HUES48 (cell line): ENCODE results near the gene TRIM32.

Experiments used
- H3K27ac ChIP-seq: one replicate; pipeline ENCODE4 v1.7.0; 2013; ENCODE audit warnings: low read depth, low read length, inconsistent platforms
- H3K27me3 ChIP-seq: 2 replicates; pipeline ENCODE4 v1.6.1; 2013; ENCODE audit warnings: mild to moderate bottlenecking, low read length; ENCODE audit not compliant: control insufficient read depth, insufficient read depth
- H3K36me3 ChIP-seq: 2 replicates; pipeline ENCODE4 v1.6.1; 2013; ENCODE audit warnings: low read length; ENCODE audit not compliant: control insufficient read depth, insufficient read depth
- H3K4me1 ChIP-seq: 2 replicates; pipeline ENCODE4 v1.6.1; 2013; ENCODE audit warnings: mild to moderate bottlenecking, low read length; ENCODE audit not compliant: control insufficient read depth, insufficient read depth
- H3K4me3 ChIP-seq: 2 replicates; pipeline ENCODE4 v1.5.1; 2013; ENCODE audit warnings: mild to moderate bottlenecking, low read depth, low read length
- H3K9ac ChIP-seq: 2 replicates; pipeline ENCODE4 v1.6.1; 2013; ENCODE audit warnings: mild to moderate bottlenecking, low read depth, low read length, moderate library complexity
- H3K9me3 ChIP-seq: 2 replicates; pipeline ENCODE4 v1.6.1; 2013; ENCODE audit warnings: low read length; ENCODE audit not compliant: control insufficient read depth, insufficient read depth

The TRIM32 gene

DNA sequence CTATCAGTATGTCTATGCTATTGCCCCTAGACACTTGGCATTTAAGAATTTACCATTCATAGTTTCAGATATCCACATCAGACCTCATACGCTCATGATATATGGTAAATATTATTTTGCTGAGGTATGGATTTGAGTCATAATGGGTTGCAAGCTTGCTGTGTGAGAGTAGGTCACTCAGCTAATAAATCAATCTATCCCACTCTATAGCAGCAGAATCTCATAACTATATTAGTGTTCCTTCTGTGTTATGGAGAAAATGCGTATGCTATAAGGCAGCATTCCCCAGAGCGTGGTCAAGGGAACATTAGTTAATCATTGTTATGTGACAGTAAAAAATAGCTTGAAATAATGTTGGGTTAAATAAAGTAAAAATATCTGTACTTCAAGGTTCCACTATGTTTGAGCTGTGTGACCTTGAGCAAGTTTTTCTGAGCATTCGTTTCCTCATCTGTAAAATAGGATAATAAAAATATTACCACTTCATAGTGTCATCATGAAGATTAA, 7.7 kb downstream of the TRIM32 start:
- no peak overlapping the region for H3K4me3 ChIP-seq
- H3K9me3 ChIP-seq, result no peaks in the 10 kb centered on the region
- no peak overlapping the region for H3K27ac ChIP-seq
- H3K9ac ChIP-seq, result no peak overlapping the region
- H3K27me3 ChIP-seq, result no peaks in the 10 kb centered on the region
- no peaks in the 10 kb centered on the region; the same call in 1 of the 2 replicates for H3K4me1 ChIP-seq
- peaks cover 30% of the 10 kb centered on the region for H3K36me3 ChIP-seq

DNA sequence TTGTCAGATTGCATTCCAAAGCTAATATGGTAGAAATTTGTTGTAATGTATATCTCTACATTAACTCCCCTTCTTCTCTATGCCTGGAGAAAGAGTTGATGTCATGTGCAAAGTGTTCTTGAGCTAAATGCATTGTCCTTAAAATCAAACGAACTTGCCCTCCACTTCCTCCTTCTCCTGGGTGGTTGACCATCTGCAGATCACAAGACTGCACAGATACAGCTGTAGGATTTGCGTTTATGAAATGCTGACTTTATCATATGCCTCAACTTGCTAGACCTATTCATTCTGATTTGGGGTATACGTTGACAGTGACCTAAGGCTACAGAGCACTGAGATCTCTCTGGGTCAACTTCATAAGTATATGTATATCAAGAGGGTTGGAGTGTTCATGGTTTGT, 8.3 kb downstream of the TRIM32 start:
- H3K9me3 ChIP-seq, result no peaks in the 10 kb centered on the region
- no peak overlapping the region for H3K27ac ChIP-seq
- no peak overlapping the region for H3K9ac ChIP-seq
- H3K27me3 ChIP-seq, result no peaks in the 10 kb centered on the region
- no peaks in the 10 kb centered on the region; the same call in 1 of the 2 replicates for H3K4me1 ChIP-seq
- H3K36me3 ChIP-seq, result peaks cover 36% of the 10 kb centered on the region
- H3K4me3 ChIP-seq, result no peak overlapping the region

DNA sequence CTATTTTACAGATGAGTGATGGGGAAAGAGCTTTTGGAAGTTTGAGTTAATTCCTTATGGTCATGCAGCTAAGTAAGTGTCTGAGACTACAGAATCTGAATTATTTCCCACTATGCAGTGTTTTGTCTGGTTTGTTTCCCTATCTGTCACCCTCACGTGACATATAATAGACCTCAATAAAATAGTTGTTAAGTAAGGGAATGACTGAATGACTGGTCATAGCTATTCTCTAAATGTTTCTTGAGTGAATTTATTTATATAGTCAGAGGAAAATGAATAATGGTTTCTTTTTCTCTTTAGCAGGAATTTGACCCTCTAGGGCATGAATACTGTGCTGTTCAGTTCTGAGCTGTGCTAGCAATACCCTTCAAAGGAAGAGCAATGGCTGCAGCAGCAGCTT, 10.3 kb downstream of the TRIM32 start:
- Histone ChIP-seq H3K4me1 (no peaks in the 10 kb centered on the region), H3K27ac (no peak overlapping the region), H3K27me3 (no peaks in the 10 kb centered on the region), H3K9ac (no peak overlapping the region), H3K4me3 (no peak overlapping the region), H3K36me3 (peaks cover 44% of the 10 kb centered on the region), H3K9me3 (no peaks in the 10 kb centered on the region)

DNA sequence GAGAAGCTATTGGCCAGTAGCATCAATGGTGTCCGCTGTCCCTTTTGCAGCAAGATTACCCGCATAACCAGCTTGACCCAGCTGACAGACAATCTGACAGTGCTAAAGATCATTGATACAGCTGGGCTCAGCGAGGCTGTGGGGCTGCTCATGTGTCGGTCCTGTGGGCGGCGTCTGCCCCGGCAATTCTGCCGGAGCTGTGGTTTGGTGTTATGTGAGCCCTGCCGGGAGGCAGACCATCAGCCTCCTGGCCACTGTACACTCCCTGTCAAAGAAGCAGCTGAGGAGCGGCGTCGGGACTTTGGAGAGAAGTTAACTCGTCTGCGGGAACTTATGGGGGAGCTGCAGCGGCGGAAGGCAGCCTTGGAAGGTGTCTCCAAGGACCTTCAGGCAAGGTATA, 10.8 kb downstream of the TRIM32 start:
- H3K27ac ChIP-seq, result no peak overlapping the region
- peaks cover 44% of the 10 kb centered on the region for H3K36me3 ChIP-seq
- no peak overlapping the region for H3K4me3 ChIP-seq
- H3K9me3 ChIP-seq, result no peaks in the 10 kb centered on the region
- H3K4me1 ChIP-seq, result no peaks in the 10 kb centered on the region
- H3K27me3 ChIP-seq, result no peaks in the 10 kb centered on the region
- H3K9ac ChIP-seq, result no peak overlapping the region

- H3K9me3 ChIP-seq, result no peaks in the 10 kb centered on the region
- peaks cover 44% of the 10 kb centered on the region for H3K36me3 ChIP-seq
- H3K9ac ChIP-seq, result no peak overlapping the region
- no peaks in the 10 kb centered on the region for H3K27me3 ChIP-seq
- peaks cover 8% of the 10 kb centered on the region for H3K4me1 ChIP-seq
- no peak overlapping the region for H3K4me3 ChIP-seq
- no peak overlapping the region for H3K27ac ChIP-seq
These were observed 13.2 kb downstream of the TRIM32 start for GRCh38 chr9:116700279-116700678.

GRCh38 chr9:116700882-116701865, 14.1 kb downstream of the TRIM32 start:
- H3K9me3 ChIP-seq, result no peaks in the 10 kb centered on the region
- H3K27ac ChIP-seq, result no peak overlapping the region
- H3K27me3 ChIP-seq, result no peaks in the 10 kb centered on the region
- H3K36me3 ChIP-seq, result peaks cover 44% of the 10 kb centered on the region
- H3K4me3 ChIP-seq, result no peak overlapping the region
- H3K4me1 ChIP-seq, result peaks cover 8% of the 10 kb centered on the region
- no peak overlapping the region for H3K9ac ChIP-seq

- Histone ChIP-seq H3K4me3 (no peak overlapping the region), H3K27ac (no peak overlapping the region), H3K36me3 (peaks cover 41% of the 10 kb centered on the region), H3K27me3 (no peaks in the 10 kb centered on the region), H3K9me3 (no peaks in the 10 kb centered on the region), H3K9ac (no peak overlapping the region), H3K4me1 (peaks cover 8% of the 10 kb centered on the region)
These were observed 15.0 kb downstream of the TRIM32 start for GRCh38 chr9:116701940-116702642.

- Histone ChIP-seq H3K4me1 (peaks cover 8% of the 10 kb centered on the region), H3K27me3 (no peaks in the 10 kb centered on the region), H3K36me3 (peaks cover 26% of the 10 kb centered on the region), H3K9ac (no peak overlapping the region), H3K9me3 (no peaks in the 10 kb centered on the region), H3K4me3 (no peak overlapping the region), H3K27ac (no peak overlapping the region)
These were observed 16.5 kb downstream of the TRIM32 start for GRCh38 chr9:116703634-116704033.

GRCh38 chr9:116704470-116704869, 17.4 kb downstream of the TRIM32 start:
- Histone ChIP-seq H3K9ac (no peak overlapping the region), H3K4me1 (peaks cover 8% of the 10 kb centered on the region)

DNA sequence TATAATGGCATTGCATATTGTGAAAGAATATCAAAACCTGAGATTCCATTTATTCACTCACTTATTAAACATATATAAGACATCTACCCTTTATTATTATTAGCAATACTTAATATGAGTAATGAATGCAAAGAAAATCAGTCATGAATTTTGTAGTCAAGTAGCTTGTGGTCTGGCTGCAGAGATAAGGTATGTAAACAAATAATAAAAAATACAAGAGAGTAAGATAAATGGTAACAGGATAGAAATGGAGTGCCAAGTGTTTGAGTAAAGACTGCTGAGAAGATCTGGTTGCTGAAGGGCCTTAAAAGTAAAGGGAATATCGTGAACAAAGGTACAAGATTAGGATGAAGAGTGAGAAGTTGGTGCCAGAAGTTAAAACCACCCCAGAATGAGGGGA, 18.4 kb downstream of the TRIM32 start:
- Histone ChIP-seq H3K4me1 (peaks cover 8% of the 10 kb centered on the region), H3K9ac (no peak overlapping the region), H3K4me3 (no peak overlapping the region), H3K27ac (no peak overlapping the region), H3K9me3 (no peaks in the 10 kb centered on the region), H3K36me3 (peaks cover 8% of the 10 kb centered on the region), H3K27me3 (no peaks in the 10 kb centered on the region)

More at GRCh38 chr9:116704470-116704869, 17.4 kb downstream of the TRIM32 start:
- Histone ChIP-seq H3K9me3 (no peaks in the 10 kb centered on the region), H3K27me3 (no peaks in the 10 kb centered on the region), H3K4me3 (no peak overlapping the region), H3K36me3 (peaks cover 18% of the 10 kb centered on the region), H3K27ac (no peak overlapping the region)
